Measurements from ENCODE around the gene MYH16. TPM values are rescaled to one million over a fixed set of nuclear protein-coding genes. Genes with fewer than 3 reads are reported as not detected.
"Not testable (repeated sequence)": the region's sequence is repeated elsewhere in the genome, so short reads cannot be mapped to it uniquely, and the experiment has no call there.

The MYH16 gene
- polyA plus RNA-seq, 3 donors, result 0.06 to 0.39 (median 0.31) TPM

DNA sequence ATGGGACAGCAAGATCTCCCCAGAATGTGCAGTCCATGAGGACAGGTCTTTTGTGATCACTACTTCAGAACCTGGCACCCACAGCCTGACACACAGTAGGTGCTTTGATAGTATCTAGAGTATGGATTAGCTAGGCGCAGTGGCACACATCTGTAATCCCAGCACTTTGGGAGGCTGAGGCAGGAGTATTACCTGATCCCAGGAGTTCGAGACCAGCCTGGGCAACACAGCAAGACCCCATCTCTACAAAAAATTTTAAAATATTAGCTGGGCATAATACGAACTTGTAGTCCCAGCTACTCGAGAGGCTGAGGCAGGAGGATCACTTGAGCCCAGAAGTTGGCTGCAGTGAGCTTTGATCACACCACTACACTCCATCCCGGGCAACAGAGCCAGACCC is 79.6 kb downstream of the MYH16 start:
- no peak for DNase-seq

DNA sequence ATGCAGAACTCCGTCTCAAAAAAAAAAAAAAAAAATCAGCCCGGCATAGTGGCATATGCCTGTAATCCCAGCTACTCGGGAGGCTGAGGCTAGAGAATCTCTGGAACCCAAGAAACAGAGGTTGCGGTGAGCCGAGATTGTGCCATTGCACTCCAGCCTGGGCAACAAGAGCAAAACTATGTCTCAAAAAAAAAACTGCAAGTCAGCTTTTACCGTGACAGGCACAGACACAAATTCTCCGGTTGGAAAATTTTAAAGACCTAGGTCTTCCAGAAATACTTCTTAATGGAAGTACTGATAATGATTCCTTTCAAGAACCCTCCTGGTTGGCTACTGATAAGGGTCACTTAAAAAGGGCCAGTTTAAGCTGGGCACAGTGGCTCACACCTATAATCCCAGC is 82.5 kb downstream of the MYH16 start:
- no peak for DNase-seq

DNA sequence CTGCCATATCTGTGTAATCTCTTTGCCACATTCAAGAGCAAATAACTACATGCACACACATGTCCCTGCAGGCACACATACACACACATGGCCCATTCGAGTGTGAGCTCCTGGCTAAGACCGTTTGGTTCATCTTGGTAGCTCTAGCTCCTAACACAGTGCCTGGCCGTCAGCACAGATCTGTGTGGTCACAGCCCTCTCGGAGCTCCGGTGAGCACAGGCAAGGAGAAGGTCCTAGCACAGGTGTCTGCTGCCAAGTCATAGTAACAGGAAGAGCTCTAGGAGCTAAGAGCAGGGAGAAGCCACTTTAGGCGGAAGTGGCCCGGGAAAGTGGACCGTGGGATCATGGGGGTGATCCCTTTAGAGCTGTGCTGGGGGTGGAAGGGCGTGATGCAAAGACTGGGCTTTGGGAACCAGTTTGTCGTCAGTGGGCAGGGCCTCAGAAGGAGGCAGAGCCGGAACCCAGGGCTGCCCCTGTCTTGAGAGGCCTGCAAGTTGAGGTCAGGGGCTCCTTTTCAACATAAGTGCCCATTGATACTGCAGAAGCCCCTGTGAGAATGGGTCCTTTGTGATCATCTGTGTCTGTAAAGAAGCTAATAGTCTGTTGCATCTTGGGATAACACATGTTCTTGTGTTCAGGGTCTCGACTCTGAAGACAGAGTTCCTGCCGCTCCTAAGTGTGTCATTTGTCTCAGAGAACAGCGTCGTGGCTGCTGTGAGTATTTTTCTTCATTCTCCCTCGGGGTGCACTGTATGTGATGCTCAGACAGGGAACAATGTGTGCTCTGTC is 85.3 kb downstream of the MYH16 start:
- DNase-seq, result no peak

DNA sequence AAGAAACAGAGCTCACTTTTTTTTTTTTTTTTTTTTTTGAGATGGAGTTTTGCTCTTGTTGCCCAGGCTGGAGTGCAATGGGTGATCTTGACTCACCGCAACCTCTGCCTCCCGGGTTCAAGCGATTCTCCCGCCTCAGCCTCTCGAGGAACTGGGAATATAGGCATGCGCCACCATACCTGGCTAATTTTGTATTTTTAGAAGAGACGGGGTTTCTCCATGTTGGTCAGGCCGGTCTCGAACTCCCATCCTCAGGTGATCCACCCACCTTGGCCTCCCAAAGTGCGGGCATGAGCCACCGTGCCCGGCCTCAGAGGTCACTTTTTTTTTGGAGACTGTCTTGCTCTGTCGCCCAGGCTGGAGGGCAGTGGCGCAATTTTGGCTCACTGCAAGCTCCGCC is 85.9 kb downstream of the MYH16 start:
- DNase-seq, result not testable (repeated sequence)

DNA sequence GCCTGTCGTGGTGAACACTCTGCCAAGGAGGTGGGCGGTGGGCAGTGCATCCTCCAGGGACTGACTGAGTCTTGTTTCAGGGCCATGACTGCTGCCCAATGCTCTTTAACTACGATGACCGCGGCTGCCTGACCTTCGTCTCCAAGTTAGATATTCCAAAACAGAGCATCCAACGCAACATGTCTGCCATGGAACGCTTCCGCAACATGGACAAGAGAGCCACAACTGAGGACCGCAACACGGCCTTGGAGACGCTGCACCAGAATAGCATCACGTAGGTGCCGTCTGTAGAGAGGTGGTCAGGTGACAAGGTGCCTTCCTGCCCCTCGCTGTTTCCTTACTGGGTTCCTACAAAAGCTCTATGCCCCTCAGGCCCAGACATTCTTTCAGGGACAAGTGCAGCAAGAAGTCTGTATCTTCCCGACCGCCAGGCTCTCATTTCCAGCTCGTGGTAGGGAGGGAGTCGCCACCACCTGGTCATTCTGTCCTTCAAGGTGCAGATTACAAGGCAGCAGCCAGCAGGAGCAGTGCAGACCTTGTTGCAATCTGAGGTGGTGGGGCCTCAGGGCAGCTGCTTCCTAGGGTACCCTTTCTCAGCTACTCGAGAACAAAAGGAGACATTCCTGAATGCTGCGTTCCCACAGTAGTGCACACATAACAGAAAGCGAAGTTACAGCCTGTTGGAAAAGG is 87.0 kb downstream of the MYH16 start:
- DNase-seq, result no peak

Other genes with a start within 250 kb of the MYH16 start
- 10 to 100 TPM; 14.3 to 19.6 (median 18.9) TPM for gene SMURF1, start 128.7 kb upstream of the MYH16 start, polyA plus RNA-seq (ENCODE audit: insufficient read length in 3 of 3)
- gene KPNA7, start 64.7 kb upstream of the MYH16 start, polyA plus RNA-seq (ENCODE audit: insufficient read length in 3 of 3), result not detected
- gene ARPC1A, start 53.1 kb downstream of the MYH16 start, polyA plus RNA-seq (ENCODE audit: insufficient read length in 3 of 3), result 100 to 1,000 TPM in 2 of 3 donors, 10 to 100 TPM in 1; 98.8 to 110 (median 107) TPM
- gene ARPC1B, start 101.9 kb downstream of the MYH16 start, polyA plus RNA-seq (ENCODE audit: insufficient read length in 3 of 3), result 10 to 100 TPM; 35.9 to 44.2 (median 38.4) TPM
- gene PDAP1, start 135.8 kb downstream of the MYH16 start, polyA plus RNA-seq (ENCODE audit: insufficient read length in 3 of 3), result 100 to 1,000 TPM; 133 to 171 (median 146) TPM
- 100 to 1,000 TPM; 105 to 108 (median 108) TPM for gene BUD31, start 136.1 kb downstream of the MYH16 start, polyA plus RNA-seq (ENCODE audit: insufficient read length in 3 of 3)
- 1 to 10 TPM; 5.2 to 6.0 (median 5.8) TPM for gene PTCD1, start 166.0 kb downstream of the MYH16 start, polyA plus RNA-seq (ENCODE audit: insufficient read length in 3 of 3)
- gene CPSF4, start 166.1 kb downstream of the MYH16 start, polyA plus RNA-seq (ENCODE audit: insufficient read length in 3 of 3), result 10 to 100 TPM; 37.2 to 44.3 (median 40.9) TPM
- gene ATP5MF, start 193.3 kb downstream of the MYH16 start, polyA plus RNA-seq (ENCODE audit: insufficient read length in 3 of 3), result 100 to 1,000 TPM; 366 to 481 (median 400) TPM
- 10 to 100 TPM; 19.5 to 66.4 (median 55.6) TPM for gene ZNF789, start 200.1 kb downstream of the MYH16 start, polyA plus RNA-seq (ENCODE audit: insufficient read length in 3 of 3)
- gene ZNF394, start 227.4 kb downstream of the MYH16 start, polyA plus RNA-seq (ENCODE audit: insufficient read length in 3 of 3), result 10 to 100 TPM; 12.1 to 18.3 (median 17.5) TPM
- 10 to 100 TPM; 14.2 to 16.5 (median 15.0) TPM for gene ZKSCAN5, start 231.8 kb downstream of the MYH16 start, polyA plus RNA-seq (ENCODE audit: insufficient read length in 3 of 3)

All from renal pelvis (tissue), 4 donors.